Hepatocyte (in vitro differentiated cells): ENCODE data around the gene BRD3. TPM values are rescaled to one million over a fixed set of nuclear protein-coding genes. Genes with fewer than 3 reads are reported as not detected.

ENCODE experiments used
- DNase-seq: peaks from one replicate; pipeline ENCODE4 v3.0.0-alpha.2; 2016; ENCODE audit warnings: low spot score
- H2AFZ ChIP-seq: fragments of 200-600 bp; sonication (generic); 2 replicates; pipeline ENCODE4 v1.6.0; 2016; ENCODE audit warnings: antibody characterized with exemption, mild to moderate bottlenecking
- H3K27ac ChIP-seq: fragments of 200-600 bp; sonication (generic); 2 replicates; pipeline ENCODE4 v1.5.1; 2016; ENCODE audit warnings: mild to moderate bottlenecking
- H3K27me3 ChIP-seq: fragments of 200-600 bp; sonication (generic); 2 replicates; pipeline ENCODE4 v1.6.1; 2016
- H3K36me3 ChIP-seq: fragments of 200-600 bp; sonication (generic); replicated peaks from 2 replicates; pipeline ENCODE4 v1.5.1; 2016; ENCODE audit warnings: low read depth; ENCODE audit not compliant: insufficient read depth
- H3K4me1 ChIP-seq: fragments of 200-600 bp; sonication (generic); 2 replicates; pipeline ENCODE4 v1.5.1; 2016; ENCODE audit warnings: mild to moderate bottlenecking, moderate library complexity; ENCODE audit not compliant: insufficient read depth
- H3K4me2 ChIP-seq: fragments of 200-600 bp; sonication (generic); 2 replicates; pipeline ENCODE4 v1.6.0; 2016
- H3K4me3 ChIP-seq: fragments of 200-600 bp; sonication (generic); 2 replicates; pipeline ENCODE4 v1.5.1; 2016; ENCODE audit warnings: mild to moderate bottlenecking
- H3K79me2 ChIP-seq: fragments of 200-600 bp; sonication (generic); 2 replicates; pipeline ENCODE4 v1.6.0; 2017; ENCODE audit warnings: mild to moderate bottlenecking
- H3K9me2 ChIP-seq: fragments of 200-600 bp; sonication (generic); replicated peaks from 2 replicates; pipeline ENCODE4 v1.6.0; 2017; ENCODE audit warnings: mild to moderate bottlenecking; ENCODE audit not compliant: insufficient read depth
- H3K9me3 ChIP-seq: fragments of 200-600 bp; sonication (generic); 2 replicates; pipeline ENCODE4 v1.5.1; 2016; ENCODE audit warnings: low read depth, mild to moderate bottlenecking
- H4K20me1 ChIP-seq: fragments of 200-600 bp; sonication (generic); 2 replicates; pipeline ENCODE4 v1.6.0; 2016; ENCODE audit warnings: mild to moderate bottlenecking; ENCODE audit not compliant: insufficient read depth, poor library complexity, severe bottlenecking
- CTCF ChIP-seq: fragments of 200-600 bp; sonication (generic); IDR thresholded peaks from 2 replicates; pipeline ENCODE4 v1.5.1; 2016; ENCODE audit warnings: antibody characterized with exemption, mild to moderate bottlenecking; ENCODE audit not compliant: poor library complexity
- EZH2 ChIP-seq: fragments of 200-600 bp; sonication (generic); IDR thresholded peaks from 2 replicates; pipeline ENCODE4 v1.6.1; 2016; ENCODE audit warnings: antibody characterized with exemption, mild to moderate bottlenecking, borderline replicate concordance
- EZH2phosphoT487 ChIP-seq: fragments of 200-600 bp; sonication (generic); IDR thresholded peaks from one replicate; pipeline ENCODE4 v1.6.1; 2018; ENCODE audit warnings: antibody characterized with exemption, mild to moderate bottlenecking, low read depth, moderate library complexity; ENCODE audit not compliant: unreplicated experiment, severe bottlenecking
- WGBS: methylation state at CpG from one replicate; pipeline ENCODE4 v1.1.6; 2016; ENCODE audit warnings: low lambda C conversion rate; ENCODE audit errors: missing lambda C conversion rate; 5-methylcytosine and 5-hydroxymethylcytosine counted together
- polyA plus RNA-seq: library from polyadenylated mRNA; unstranded; fragments of >200 nt; fragmentation: Nextera tagmentation; extraction: Ambion mirVana; gene quantifications from 2 replicates; pipeline ENCODE4 v1.2.1, GENCODE V29; 2016
- total RNA-seq: library from RNA; depleted of rRNA; stranded (reverse); fragments of >200 nt; gene quantifications from 2 replicates; pipeline ENCODE4 v1.2.3, GENCODE V29; 2014

The BRD3 gene
- total and polyA plus RNA-seq, 2 experiments from 2014 or later = 9.0 to 29.6 TPM

- Histone ChIP-seq H2AFZ (no peak overlapping the region), H3K4me3 (no peak overlapping the region), H3K9me2 (no peaks in the 10 kb centered on the region), H3K27me3 (no peaks in the 10 kb centered on the region), H3K9me3 (no peaks in the 10 kb centered on the region), H4K20me1 (peaks cover 98% of the 10 kb centered on the region), H3K36me3 (no peaks in the 10 kb centered on the region), H3K4me1 (peaks cover 52% of the 10 kb centered on the region), H3K4me2 (no peak overlapping the region), H3K27ac (no peak overlapping the region), H3K79me2 (peaks cover 100% of the 10 kb centered on the region)
- WGBS = 89% methylated on average over 9 of the region's 16 CpGs
- no peak for DNase-seq
- TF ChIP-seq EZH2phosphoT487 = no peak
- TF ChIP-seq CTCF = no peak
- TF ChIP-seq EZH2 = no peak
These were observed 8.6 kb downstream of the BRD3 start for GRCh38 chr9:134059188-134059641.

- no peaks in the 10 kb centered on the region for H3K9me3 ChIP-seq
- H3K27ac ChIP-seq = no peak overlapping the region
- H3K27me3 ChIP-seq = no peaks in the 10 kb centered on the region
- H3K36me3 ChIP-seq = no peaks in the 10 kb centered on the region
- peaks cover 98% of the 10 kb centered on the region for H4K20me1 ChIP-seq
- DNase-seq = no peak
- H3K4me2 ChIP-seq = no peak overlapping the region
- H3K4me1 ChIP-seq = peaks cover 52% of the 10 kb centered on the region
- no peak overlapping the region for H3K4me3 ChIP-seq
- no peak overlapping the region for H2AFZ ChIP-seq
- no peaks in the 10 kb centered on the region for H3K9me2 ChIP-seq
- TF ChIP-seq EZH2 = no peak
- no peak for TF ChIP-seq EZH2phosphoT487
- no peak for TF ChIP-seq CTCF
- peaks cover 100% of the 10 kb centered on the region for H3K79me2 ChIP-seq
- WGBS = 91% methylated on average over 7 of the region's 7 CpGs
These were observed 9.1 kb downstream of the BRD3 start for GRCh38 chr9:134058716-134059115.

- Histone ChIP-seq H3K4me1 (peaks cover 52% of the 10 kb centered on the region), H4K20me1 (peaks cover 98% of the 10 kb centered on the region)
These were observed 9.8 kb downstream of the BRD3 start for GRCh38 chr9:134057751-134058701.

More at GRCh38 chr9:134057751-134058701, 9.8 kb downstream of the BRD3 start:
- no peaks in the 10 kb centered on the region for H3K9me3 ChIP-seq
- H3K79me2 ChIP-seq = peaks cover 98% of the 10 kb centered on the region
- 83% methylated on average over 28 of the region's 28 CpGs for WGBS
- no peak overlapping the region for H3K27ac ChIP-seq
- no peak overlapping the region for H3K4me3 ChIP-seq
- no peaks in the 10 kb centered on the region for H3K36me3 ChIP-seq
- no peaks in the 10 kb centered on the region for H3K9me2 ChIP-seq
- peak overlapping the region; percentile 25 for H3K4me2 ChIP-seq
- TF ChIP-seq EZH2 (no peak), CTCF (no peak), EZH2phosphoT487 (no peak)
- DNase-seq = no peak
- no peak overlapping the region for H2AFZ ChIP-seq
- no peaks in the 10 kb centered on the region for H3K27me3 ChIP-seq
